ENCODE results near the gene NAV2.

DNA sequence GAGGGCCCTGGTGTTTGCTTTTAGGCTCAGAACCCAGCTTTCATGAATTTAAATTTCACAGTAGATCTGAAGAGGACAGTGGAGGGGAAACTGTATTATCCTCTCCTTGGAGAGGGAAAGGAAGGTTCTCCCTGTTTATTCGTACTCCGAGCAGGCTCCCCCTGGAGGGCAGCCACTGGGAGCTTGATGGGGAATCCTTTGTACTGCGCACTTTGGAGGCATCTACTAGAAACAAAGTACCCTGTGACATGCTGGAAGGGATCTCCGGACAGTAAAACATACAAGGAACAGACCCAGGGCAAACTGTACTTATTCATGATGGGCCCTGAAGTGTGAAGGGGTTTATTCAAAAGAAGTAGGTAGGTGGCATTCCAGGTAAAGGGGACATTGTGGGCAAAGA is 27.2 kb downstream of the NAV2 start:
- TF ChIP-seq EZH2 (IDR thresholded peaks at IDR 0.05) (no peak), POLR2AphosphoS5 (IDR thresholded peaks at IDR 0.05; ENCODE audit: borderline replicate concordance, low read depth, low read length) (no peak), FOXP2 (optimal IDR thresholded peaks at IDR 0.05; ENCODE audit: control extremely low read depth, extremely low read length, insufficient read depth) (no peak)

Measured in SK-N-MC (cell line).